Stimulated activated effector memory CD8-positive, alpha-beta T cell treated with anti-CD3 and anti-CD28 coated beads, Interleukin-12 subunit alpha, Interleukin-12 subunit beta, amount 100 ng/mL, for 72 hours (primary cell): ENCODE results near the gene GADD45G.
A peak's percentile ranks its signal among the peaks of the same experiment; 100 is the strongest.

Experiments used
- ATAC-seq: fragments of 150-1000 bp; cut with Tn5 transposase; 2 replicates; pipeline ENCODE4 v1.10.0; 2021
- DNase-seq, 2 donors: peaks; one replicate each; pipeline ENCODE4 v3.0.0; 2021 to 2022; ENCODE audit warnings: low spot score in 2 of 2
- H3K27ac Mint-ChIP-seq: one replicate; pipeline ENCODE4 v1.8.0; 2022; ENCODE audit warnings: mild to moderate bottlenecking, mixed read lengths
- H3K36me3 Mint-ChIP-seq: one replicate; pipeline ENCODE4 v1.8.0; 2022; ENCODE audit warnings: mild to moderate bottlenecking, mixed read lengths
- H3K4me1 Mint-ChIP-seq: one replicate; pipeline ENCODE4 v1.8.0; 2022; ENCODE audit warnings: mixed read lengths
- H3K4me3 Mint-ChIP-seq: one replicate; pipeline ENCODE4 v1.8.0; 2022; ENCODE audit warnings: mild to moderate bottlenecking, mixed read lengths
- H3K9me3 Mint-ChIP-seq: one replicate; pipeline ENCODE4 v1.8.0; 2022; ENCODE audit warnings: mixed read lengths

The GADD45G gene, protein sequence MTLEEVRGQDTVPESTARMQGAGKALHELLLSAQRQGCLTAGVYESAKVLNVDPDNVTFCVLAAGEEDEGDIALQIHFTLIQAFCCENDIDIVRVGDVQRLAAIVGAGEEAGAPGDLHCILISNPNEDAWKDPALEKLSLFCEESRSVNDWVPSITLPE

GRCh38 chr9:89604729-89605464, at the start of gene GADD45G:
GADD45G (plus strand) TSS chr9:89605012; CDS start chr9:89605122, 110 bp downstream.
- peak within 1 kb of the TSS; percentile 26 for H3K27ac Mint-ChIP-seq
- H3K36me3 Mint-ChIP-seq: peaks cover 18% of the 10 kb centered on the region
- H3K4me1 Mint-ChIP-seq: peaks cover 32% of the 10 kb centered on the region
- ATAC-seq: peak; percentile 79
- no peaks in the 10 kb centered on the region for H3K9me3 Mint-ChIP-seq
- DNase-seq: peak; percentile 55 to 80
- H3K4me3 Mint-ChIP-seq: peak within 1 kb of the TSS; percentile 79

- no peak overlapping the region for H3K4me3 Mint-ChIP-seq
- peak overlapping the region; percentile 77 for H3K27ac Mint-ChIP-seq
- no peaks in the 10 kb centered on the region for H3K36me3 Mint-ChIP-seq
- peaks cover 12% of the 10 kb centered on the region for H3K4me1 Mint-ChIP-seq
- no peaks in the 10 kb centered on the region for H3K9me3 Mint-ChIP-seq
- ATAC-seq (no peak), DNase-seq (no peak)
These were observed 49.8 kb upstream of the GADD45G start for GRCh38 chr9:89555036-89555415.

DNA sequence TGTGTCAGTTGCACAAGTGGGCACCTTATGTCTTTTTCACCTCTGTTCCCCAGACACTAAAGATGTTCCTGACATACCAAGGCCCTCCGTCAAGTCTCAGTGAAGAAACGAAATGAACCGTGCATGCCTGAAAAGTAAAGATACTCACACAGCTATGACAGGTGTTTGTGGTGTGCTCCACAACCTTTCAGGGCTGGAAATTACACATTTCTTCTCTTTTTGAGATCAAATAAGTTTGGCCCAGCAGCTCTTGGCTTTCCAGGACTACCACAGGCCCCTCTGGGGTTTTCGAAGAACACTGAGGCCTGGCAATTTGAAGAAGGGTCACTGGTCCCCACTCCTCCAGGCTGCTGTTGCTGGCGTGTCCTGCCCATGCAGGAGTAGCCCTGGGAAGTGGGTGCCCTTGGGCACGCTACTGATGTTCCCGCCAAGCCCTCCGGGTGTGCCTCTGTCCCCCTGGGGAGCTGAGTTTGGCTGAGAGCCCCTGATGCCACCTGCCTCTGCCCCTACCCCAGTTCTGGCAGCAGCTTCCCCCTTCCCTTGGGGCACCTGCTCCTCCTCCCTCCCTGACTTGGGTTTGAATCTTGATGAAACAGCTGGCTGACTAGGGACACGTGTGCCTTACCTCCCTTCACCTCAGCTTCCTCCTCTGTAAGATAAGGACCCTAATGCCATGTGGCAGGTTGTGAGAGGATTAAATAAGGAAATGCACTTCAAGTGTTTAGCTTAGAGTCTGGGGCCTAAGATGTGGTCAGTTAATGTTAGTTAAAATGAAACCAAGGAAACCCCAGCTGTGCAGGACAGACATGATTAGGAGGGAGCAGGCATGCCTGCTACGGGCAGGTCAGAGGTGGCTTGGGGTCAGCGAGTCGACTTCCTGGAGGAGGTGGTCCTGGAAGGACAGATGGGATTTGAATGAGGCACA, 49.1 kb upstream of the GADD45G start:
- Mint-ChIP-seq H3K9me3 (no peaks in the 10 kb centered on the region), H3K36me3 (no peaks in the 10 kb centered on the region), H3K27ac (peak overlapping the region; percentile 77), H3K4me1 (peaks cover 12% of the 10 kb centered on the region), H3K4me3 (peak overlapping the region; percentile 34)
- DNase-seq (no peak), ATAC-seq (peak; percentile 59)

- H3K9me3 Mint-ChIP-seq: no peaks in the 10 kb centered on the region
- no peak overlapping the region for H3K27ac Mint-ChIP-seq
- no peak overlapping the region for H3K4me3 Mint-ChIP-seq
- H3K4me1 Mint-ChIP-seq: peaks cover 12% of the 10 kb centered on the region
- H3K36me3 Mint-ChIP-seq: no peaks in the 10 kb centered on the region
- DNase-seq (no peak), ATAC-seq (no peak)
These were observed 46.5 kb upstream of the GADD45G start for GRCh38 chr9:89558196-89558899.

DNA sequence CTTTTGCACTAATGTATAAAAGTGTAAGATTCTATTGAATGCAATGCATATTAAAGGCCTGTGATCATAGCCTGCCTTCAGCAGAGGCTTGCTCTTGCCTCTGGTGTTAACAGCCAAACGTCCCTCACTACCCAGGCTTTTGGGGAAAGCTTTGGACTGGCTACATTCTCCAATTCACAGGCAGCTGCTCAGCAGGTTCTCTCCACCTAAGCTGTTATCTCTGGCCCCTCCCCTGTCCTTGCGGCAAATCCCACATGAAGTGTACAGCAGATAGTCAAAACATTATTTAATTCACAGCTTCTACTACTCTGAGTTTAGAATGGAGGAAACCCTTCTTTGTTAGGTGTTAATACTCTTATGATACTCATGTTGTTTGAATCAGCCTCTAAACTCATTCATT, 45.9 kb upstream of the GADD45G start:
- no peaks in the 10 kb centered on the region for H3K9me3 Mint-ChIP-seq
- H3K4me3 Mint-ChIP-seq: no peak overlapping the region
- no peak overlapping the region for H3K27ac Mint-ChIP-seq
- DNase-seq (no peak), ATAC-seq (no peak)
- no peaks in the 10 kb centered on the region for H3K36me3 Mint-ChIP-seq
- peaks cover 12% of the 10 kb centered on the region for H3K4me1 Mint-ChIP-seq

GRCh38 chr9:89562186-89562814, 42.5 kb upstream of the GADD45G start:
- Mint-ChIP-seq H3K9me3 (peaks cover 3% of the 10 kb centered on the region), H3K4me3 (no peak overlapping the region), H3K27ac (no peak overlapping the region), H3K4me1 (peaks cover 7% of the 10 kb centered on the region), H3K36me3 (no peaks in the 10 kb centered on the region)
- DNase-seq: no peak
- ATAC-seq: no peak

DNA sequence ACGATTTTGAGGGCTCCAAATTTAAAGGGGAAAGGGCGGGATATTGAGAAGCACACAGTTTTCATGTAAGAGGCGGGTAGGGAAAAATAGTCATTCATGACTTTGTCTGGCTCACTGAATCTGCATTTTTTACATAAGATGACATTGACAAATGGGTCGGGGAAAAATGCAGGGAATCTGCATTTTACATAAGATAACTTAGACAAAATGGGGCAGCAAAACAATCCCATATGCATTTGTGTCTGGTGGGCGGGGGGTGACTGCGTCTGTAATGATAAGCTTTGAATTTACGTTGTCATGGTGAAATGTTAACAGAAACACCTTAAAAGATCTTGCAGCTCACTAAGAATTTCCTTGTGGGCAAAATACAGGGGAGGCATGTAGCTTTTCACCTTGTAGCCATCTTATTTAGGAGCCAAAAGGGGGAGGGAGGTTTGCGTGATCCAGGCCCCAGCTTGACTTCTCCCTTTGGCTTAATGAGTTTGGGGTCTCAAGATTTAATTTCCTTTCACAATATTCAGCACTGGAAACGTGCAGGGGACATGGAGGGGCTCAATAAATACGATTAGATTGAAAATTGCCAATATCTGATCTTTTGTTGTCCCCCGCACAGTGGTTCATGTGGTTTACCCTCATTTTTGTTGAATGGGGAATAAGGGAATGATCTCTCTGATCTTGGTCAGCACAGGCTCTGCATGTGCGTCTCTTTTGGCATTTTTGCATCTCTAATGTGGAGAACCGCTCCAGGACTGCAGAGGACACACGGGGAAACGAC, 41.1 kb upstream of the GADD45G start:
- Mint-ChIP-seq H3K36me3 (no peaks in the 10 kb centered on the region), H3K27ac (no peak overlapping the region), H3K4me1 (peaks cover 7% of the 10 kb centered on the region), H3K4me3 (no peak overlapping the region), H3K9me3 (peaks cover 3% of the 10 kb centered on the region)
- ATAC-seq: no peak
- no peak for DNase-seq

GRCh38 chr9:89564346-89564878, 40.4 kb upstream of the GADD45G start:
- Mint-ChIP-seq H3K9me3 (peaks cover 3% of the 10 kb centered on the region), H3K4me3 (no peak overlapping the region), H3K27ac (no peak overlapping the region), H3K4me1 (peaks cover 7% of the 10 kb centered on the region), H3K36me3 (no peaks in the 10 kb centered on the region)
- no peak for DNase-seq
- ATAC-seq: peak; percentile 44

- DNase-seq (no peak), ATAC-seq (peak; percentile 55)
- Mint-ChIP-seq H3K36me3 (no peaks in the 10 kb centered on the region), H3K4me1 (peaks cover 7% of the 10 kb centered on the region), H3K4me3 (no peak overlapping the region), H3K9me3 (peaks cover 3% of the 10 kb centered on the region), H3K27ac (no peak overlapping the region)
These were observed 37.2 kb upstream of the GADD45G start for GRCh38 chr9:89567649-89568048.

GRCh38 chr9:89574309-89574708, 30.5 kb upstream of the GADD45G start:
- H3K4me3 Mint-ChIP-seq: no peak overlapping the region
- ATAC-seq (no peak), DNase-seq (no peak)
- no peak overlapping the region for H3K27ac Mint-ChIP-seq
- H3K4me1 Mint-ChIP-seq: no peaks in the 10 kb centered on the region
- H3K36me3 Mint-ChIP-seq: no peaks in the 10 kb centered on the region
- no peaks in the 10 kb centered on the region for H3K9me3 Mint-ChIP-seq

GRCh38 chr9:89576404-89576839, 28.4 kb upstream of the GADD45G start:
- H3K36me3 Mint-ChIP-seq: no peaks in the 10 kb centered on the region
- ATAC-seq (no peak), DNase-seq (peak in 1 of 2 donors; percentile 49)
- H3K4me1 Mint-ChIP-seq: peaks cover 18% of the 10 kb centered on the region
- no peak overlapping the region for H3K4me3 Mint-ChIP-seq
- no peak overlapping the region for H3K27ac Mint-ChIP-seq
- no peaks in the 10 kb centered on the region for H3K9me3 Mint-ChIP-seq

- Mint-ChIP-seq H3K4me3 (no peak overlapping the region), H3K4me1 (peaks cover 18% of the 10 kb centered on the region), H3K9me3 (no peaks in the 10 kb centered on the region), H3K27ac (no peak overlapping the region), H3K36me3 (no peaks in the 10 kb centered on the region)
- DNase-seq: no peak
- ATAC-seq: no peak
These were observed 27.4 kb upstream of the GADD45G start for GRCh38 chr9:89577363-89577762.

DNA sequence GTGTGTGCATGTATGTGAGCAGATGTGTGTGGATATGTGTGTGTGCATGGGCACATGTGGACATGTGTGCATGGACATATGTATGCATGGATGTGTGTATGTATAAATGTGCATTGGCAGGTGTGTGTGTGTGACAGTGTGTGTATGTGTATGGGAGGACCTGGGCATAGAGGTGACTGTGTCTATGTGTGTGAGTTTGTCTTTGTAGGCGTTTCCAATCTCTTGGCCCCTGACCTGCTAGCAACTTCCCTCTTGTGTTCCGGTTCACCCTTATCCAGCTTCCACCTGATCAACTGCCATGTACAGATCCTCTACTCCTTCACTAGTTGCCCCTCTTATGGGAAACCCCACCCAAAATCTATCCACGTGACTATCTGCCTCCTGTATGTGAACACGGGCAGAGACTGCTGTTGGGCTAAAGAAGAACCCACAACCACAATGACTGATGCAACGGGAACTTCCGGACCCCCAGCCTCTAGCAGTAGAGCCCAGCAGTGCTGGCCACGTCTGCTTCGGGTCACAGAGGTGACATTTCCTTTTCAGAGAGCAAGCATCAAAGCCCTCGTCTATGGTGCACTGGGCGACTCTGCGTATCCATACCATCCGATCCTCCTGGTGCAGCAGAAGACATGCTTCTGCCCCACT, 24.9 kb upstream of the GADD45G start:
- Mint-ChIP-seq H3K9me3 (no peaks in the 10 kb centered on the region), H3K4me1 (peaks cover 18% of the 10 kb centered on the region), H3K27ac (peak overlapping the region; percentile 33), H3K4me3 (peak overlapping the region; percentile 3), H3K36me3 (no peaks in the 10 kb centered on the region)
- peak in 1 of 2 donors; percentile 64 for DNase-seq
- peak; percentile 97 for ATAC-seq
